GM12875 (cell line): ENCODE measurements around the gene MTFP1.

ENCODE experiments used
- H3K4me3 ChIP-seq: one replicate; pipeline ENCODE4 v1.5.1; 2011; ENCODE audit warnings: low read depth, low read length, control low read depth
- TF ChIP-seq, protein P1 (sequence below): IDR thresholded peaks from 2 replicates; pipeline ENCODE4 v1.5.1; 2011; ENCODE audit warnings: low read depth, mild to moderate bottlenecking, control low read depth, inconsistent platforms, low read length, moderate library complexity, borderline replicate concordance; ENCODE audit not compliant: insufficient read depth

MTFP1 gene

DNA sequence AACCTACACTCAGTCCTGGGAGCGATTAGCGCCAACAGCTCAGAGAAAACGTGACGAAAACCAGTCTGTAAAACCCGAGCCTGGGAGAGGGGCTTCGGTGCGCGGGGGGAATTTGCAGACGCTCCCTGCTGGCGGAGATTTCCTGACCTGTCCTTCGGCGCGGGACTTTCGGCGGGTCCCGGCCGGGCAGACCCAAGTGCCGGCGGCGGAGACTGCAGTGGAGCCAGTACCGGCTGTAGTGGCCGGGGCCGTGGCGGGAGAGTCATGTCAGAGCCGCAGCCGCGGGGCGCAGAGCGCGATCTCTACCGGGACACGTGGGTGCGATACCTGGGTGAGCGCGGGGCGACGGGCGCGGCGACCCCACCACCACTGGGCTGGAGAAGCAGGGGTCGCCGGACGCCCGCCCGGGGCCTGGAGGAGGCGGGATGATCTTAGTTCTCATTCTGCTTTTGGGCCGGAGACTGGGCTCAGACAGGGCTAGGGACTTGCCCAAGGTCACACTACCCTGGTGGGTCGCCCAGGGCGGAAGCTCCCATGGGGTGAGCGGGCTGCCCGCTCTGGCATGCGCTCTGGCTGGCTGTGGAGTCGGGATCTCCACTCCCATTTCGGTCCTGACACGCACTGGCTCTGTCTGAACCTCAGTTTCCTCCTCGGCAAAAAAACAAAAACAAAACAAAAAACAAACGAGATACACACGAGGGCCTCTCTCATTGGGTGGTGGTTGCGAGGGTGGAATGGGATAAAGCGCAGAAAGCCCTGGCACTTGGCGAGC lies at the start of gene MTFP1:
TSS of gene MTFP1 (plus strand) at position 153 of the 772 bp plus-strand sequence. CDS start at position 265, 112 bp downstream.
- peak within 1 kb of the TSS; percentile 58 for H3K4me3 ChIP-seq
- TF ChIP-seq, protein P1, sequence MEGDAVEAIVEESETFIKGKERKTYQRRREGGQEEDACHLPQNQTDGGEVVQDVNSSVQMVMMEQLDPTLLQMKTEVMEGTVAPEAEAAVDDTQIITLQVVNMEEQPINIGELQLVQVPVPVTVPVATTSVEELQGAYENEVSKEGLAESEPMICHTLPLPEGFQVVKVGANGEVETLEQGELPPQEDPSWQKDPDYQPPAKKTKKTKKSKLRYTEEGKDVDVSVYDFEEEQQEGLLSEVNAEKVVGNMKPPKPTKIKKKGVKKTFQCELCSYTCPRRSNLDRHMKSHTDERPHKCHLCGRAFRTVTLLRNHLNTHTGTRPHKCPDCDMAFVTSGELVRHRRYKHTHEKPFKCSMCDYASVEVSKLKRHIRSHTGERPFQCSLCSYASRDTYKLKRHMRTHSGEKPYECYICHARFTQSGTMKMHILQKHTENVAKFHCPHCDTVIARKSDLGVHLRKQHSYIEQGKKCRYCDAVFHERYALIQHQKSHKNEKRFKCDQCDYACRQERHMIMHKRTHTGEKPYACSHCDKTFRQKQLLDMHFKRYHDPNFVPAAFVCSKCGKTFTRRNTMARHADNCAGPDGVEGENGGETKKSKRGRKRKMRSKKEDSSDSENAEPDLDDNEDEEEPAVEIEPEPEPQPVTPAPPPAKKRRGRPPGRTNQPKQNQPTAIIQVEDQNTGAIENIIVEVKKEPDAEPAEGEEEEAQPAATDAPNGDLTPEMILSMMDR: no peak

GRCh38 chr22:30380011-30380410 lies 45.6 kb upstream of the MTFP1 start:
- TF ChIP-seq, protein P1: no peak
- no peak overlapping the region for H3K4me3 ChIP-seq

- H3K4me3 ChIP-seq: no peak overlapping the region
- TF ChIP-seq, protein P1: no peak
These were observed 44.3 kb upstream of the MTFP1 start for GRCh38 chr22:30381264-30381663.

GRCh38 chr22:30382340-30382739 lies 43.2 kb upstream of the MTFP1 start:
- TF ChIP-seq, protein P1: no peak
- no peak overlapping the region for H3K4me3 ChIP-seq

- TF ChIP-seq, protein P1: no peak
- H3K4me3 ChIP-seq: no peak overlapping the region
These were observed 42.5 kb upstream of the MTFP1 start for GRCh38 chr22:30383061-30383460.

DNA sequence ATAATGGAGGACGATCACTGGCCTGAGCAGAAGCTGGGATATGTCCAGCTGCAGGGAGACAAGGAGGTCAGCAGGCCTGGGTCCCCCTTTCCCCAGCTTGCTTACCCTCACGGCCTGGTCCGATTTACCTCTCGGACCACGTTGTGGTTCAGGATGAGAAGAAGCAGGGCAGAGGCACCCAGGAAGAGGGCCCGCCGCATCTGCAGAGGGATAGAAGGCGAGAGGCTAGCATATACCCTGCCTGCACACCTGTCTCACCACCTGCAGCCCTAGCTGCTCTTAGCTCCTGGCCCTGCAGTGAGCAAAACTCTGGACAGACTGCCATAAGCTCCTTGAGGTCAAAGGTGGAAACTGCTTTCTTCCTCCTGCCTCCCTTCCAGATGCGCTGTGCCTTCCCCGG lies 39.6 kb upstream of the MTFP1 start:
- TF ChIP-seq, protein P1: no peak
- no peak overlapping the region for H3K4me3 ChIP-seq

GRCh38 chr22:30386608-30386959 lies 39.0 kb upstream of the MTFP1 start:
- TF ChIP-seq, protein P1: no peak
- peak overlapping the region; percentile 60 for H3K4me3 ChIP-seq
